Subcutaneous adipose tissue (tissue), 4 donors: ENCODE measurements around the gene FOXO6. TPM values are rescaled to one million over a fixed set of nuclear protein-coding genes. Genes with fewer than 3 reads are reported as not detected.

ENCODE experiments used
- CTCF ChIP-seq: fragments of 450-650 bp; IDR thresholded peaks from one replicate; pipeline ENCODE4 v1.5.1; 2016; ENCODE audit warnings: low read depth, mild to moderate bottlenecking, control low read depth, antibody characterized with exemption, moderate library complexity
- total RNA-seq, 4 donors: library from RNA; depleted of rRNA; stranded (reverse); fragments of >200 nt; gene quantifications; one replicate each; pipeline ENCODE4 v1.1.0, GENCODE V29; 2016

Gene FOXO6
- total RNA-seq, 4 donors from 2014 or later: not detected

- no peak for TF ChIP-seq CTCF
Observed at GRCh38 chr1:41341365-41341683, 19.9 kb upstream of the FOXO6 start.

- no peak for TF ChIP-seq CTCF
Observed at GRCh38 chr1:41341772-41342562, 19.3 kb upstream of the FOXO6 start.

- TF ChIP-seq CTCF: no peak
Observed at GRCh38 chr1:41342774-41343355, 18.4 kb upstream of the FOXO6 start.

- no peak for TF ChIP-seq CTCF
Observed at GRCh38 chr1:41343790-41344699, 17.2 kb upstream of the FOXO6 start.

GRCh38 chr1:41344708-41345159 lies 16.5 kb upstream of the FOXO6 start:
- no peak for TF ChIP-seq CTCF

- TF ChIP-seq CTCF: no peak
Observed at GRCh38 chr1:41345434-41346075, 15.7 kb upstream of the FOXO6 start.
